Hypothalamus (tissue), 51 donors: Measurements from ENCODE around the gene TRIM47.
A peak's percentile ranks its signal among the peaks of the same experiment; 100 is the strongest.

Experiments
- DNase-seq, 51 donors: peaks; one replicate each; lab custom pipeline; 2025; lab: John Stamatoyannopoulos, UW

Gene TRIM47

DNA sequence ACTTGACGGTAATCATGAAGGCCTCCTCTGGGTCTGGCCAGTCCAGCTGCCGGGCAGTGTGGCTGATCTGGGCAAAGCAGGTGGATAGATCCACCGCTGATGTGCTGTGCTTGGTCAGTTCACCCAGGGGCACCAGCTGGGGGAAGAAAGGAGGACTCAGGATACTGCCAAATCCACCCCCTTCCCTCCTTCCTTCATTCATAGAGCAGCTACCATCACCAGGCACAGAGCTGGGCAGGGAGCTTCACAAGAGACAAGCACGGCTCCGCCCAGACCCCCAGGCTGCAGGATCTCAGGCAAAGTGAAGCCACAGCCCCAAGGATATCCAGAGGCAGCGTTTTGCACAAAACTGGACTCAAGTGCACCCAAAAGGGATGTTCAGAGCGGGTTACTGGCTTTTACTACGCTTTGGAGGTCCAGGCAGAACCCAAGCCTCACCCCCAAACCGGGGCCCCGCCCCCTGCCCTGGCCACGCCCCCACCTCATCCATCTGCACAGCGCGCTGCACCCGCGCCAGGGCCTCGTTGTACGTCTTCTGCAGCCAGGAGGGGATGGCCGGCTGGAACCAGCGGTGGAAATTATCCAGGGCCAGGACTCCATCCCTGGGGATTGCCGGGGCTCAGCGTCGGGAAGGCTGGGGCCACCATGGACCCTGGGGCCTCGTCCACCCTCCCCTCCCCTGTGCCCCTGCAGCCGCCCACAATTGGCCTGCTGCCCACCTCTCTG lies 43.3 kb downstream of the TRIM47 start:
- DNase-seq, result no peak

- DNase-seq, result peak in 23 of 51 donors; percentile 6 to 77 (median 54)
Measured at GRCh38 chr17:75834279-75834920, 44.0 kb downstream of the TRIM47 start.

DNA sequence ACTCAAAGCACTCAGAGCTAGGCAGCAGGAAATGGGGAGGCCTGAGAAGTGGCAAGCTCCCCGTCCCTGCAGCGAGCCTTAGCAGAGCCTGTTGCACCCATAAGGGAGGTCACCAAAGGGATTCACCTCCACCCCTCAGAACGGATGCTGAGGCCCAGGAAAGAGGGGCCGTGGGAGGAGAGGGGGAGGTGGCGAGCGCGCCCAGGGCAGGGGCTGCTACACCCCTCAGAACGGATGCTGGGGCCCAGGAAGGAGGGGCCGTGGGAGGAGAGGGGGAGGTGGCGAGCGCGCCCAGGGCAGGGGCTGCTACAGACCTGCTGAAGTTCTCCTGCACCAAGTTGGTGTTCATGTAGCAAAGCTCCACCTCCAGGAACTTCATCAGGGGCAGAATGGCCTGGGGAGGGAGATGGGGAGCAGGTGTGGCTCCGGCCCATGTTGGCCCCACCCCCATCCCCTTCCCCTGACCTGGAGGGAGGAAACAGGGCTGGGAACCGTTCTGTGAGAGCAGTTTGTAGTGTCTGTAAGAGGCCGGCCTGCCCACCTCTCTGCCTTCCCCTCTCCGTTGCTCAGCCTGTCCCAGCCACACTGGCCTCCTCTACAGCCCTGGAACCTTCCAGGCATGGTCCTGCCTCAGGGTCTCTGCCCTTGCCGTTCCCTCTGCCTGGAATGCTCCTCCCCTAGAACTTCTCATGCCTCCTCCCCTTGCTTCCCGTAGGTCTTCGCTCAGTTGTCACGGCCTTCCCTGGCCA lies 45.6 kb downstream of the TRIM47 start:
- DNase-seq, result no peak

GRCh38 chr17:75832164-75832651 lies 46.2 kb downstream of the TRIM47 start:
- DNase-seq, result peak in 2 of 51 donors; percentile 23 to 41

- no peak for DNase-seq
Measured at GRCh38 chr17:75831032-75831571, 47.3 kb downstream of the TRIM47 start.

DNA sequence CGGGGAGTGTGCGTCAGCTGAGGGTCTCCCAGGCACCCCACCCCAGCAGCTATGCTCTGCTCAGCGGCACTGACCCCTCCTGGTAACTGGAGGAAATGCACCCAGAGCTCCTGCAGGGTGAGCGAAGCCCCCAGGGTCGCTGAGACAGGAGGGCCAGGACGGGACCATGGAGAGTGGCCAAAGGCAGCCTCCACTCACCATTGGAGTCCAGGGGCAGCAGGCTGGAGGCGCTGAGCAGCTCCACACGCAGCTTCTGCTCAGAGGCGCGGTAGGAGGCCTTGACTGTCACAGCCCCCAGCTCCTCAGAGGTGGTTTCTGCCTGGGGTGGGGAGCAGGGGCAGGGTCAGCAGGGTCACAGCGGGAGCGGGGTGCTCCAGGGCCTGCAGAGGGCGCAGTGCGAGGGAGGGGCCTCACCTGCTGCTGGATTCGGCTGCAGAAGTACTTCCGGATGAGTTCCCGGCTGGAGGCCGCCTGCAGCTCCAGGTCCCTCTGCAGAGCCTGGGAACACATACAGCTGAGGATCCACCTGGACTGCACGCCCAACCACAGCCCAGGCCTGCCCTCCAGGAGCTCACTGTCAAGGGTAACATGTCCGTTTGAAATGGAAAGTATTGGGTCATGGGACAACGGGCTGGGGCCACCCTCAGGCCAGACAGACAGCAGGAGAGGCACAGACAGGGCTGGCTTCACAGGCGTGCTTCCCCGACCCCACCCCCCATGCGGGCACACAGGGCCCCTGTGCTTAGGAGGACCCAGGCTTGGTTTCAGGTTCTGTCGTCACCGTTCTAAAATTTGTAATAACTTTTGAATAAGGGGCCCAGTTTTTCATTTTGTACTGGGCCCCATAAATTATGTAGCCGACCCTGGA lies 48.0 kb downstream of the TRIM47 start:
- no peak for DNase-seq

- no peak for DNase-seq
Measured at GRCh38 chr17:75829747-75830146, 48.6 kb downstream of the TRIM47 start.

DNA sequence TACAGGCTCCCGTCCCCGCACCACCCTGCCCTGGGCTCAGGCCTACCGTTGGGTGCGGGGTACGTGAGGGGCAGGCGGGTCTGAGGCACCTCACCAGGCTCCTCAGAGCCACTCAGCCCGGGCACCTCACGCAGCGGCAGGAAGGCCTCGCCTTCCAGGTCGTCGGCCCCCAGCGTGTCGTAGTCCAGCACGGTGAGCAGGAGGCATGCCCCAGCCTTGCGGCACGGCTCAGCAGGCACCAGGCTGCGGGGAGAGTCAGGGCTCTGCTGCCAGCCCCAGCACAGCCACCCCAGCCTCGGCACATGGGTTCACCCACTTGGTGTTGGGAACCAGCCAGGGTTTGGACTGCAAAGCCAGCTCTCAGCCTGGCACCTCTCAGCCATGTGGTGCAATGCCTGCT lies 49.6 kb downstream of the TRIM47 start:
- DNase-seq, result no peak

DNA sequence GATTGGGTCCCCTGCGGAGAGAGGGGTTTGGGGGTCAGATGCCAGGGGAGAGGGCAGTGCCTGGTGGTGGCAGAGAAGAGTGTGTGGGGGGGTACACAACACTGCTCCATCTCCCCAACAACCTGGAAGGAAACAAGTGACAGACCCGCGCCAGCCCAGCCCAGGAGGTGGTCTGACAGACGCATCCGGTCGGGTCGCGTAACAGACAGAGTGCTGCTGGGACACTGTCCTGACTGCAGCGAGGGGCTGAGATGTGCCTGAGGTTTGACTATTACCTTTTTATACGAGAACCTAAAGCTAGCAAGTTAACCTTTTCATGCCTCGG lies 50.3 kb downstream of the TRIM47 start:
- DNase-seq, result no peak

DNA sequence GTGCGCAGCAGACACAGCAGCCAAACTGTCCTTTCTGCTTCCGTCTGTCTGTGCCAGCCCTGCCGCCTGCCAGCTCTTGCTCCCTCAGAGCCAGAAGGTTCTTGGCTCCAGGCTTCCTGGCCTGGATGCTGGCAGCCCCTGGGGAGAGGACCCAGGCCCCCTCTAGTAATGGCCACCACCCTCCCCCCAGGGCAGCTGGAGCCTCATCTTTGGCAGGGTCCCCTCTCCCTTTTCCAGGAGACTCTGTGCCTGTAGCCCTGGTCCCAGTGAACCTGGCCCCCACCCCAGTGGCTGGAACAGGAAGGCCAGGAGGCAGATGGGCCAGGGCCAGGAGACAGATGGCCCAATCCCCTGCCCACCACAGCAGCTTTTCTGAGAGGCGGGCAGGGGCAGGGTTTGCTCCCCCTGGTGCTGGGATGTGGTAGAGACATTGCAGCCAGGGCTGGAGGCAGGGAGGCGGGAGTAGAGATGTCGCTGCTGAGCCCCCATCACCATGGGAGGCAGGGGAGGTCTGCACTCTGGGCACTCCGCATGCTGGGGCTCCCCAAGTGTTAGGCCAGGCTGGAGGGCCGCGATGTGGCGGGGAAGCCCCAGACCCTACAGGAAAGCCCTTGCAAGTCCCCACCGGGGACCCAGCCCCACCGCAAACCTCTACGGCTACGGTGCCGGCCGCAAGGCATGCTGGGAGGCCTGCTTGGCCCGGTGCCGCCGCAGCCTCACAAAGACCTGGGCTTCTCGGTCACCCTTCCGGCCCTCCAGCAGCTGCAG lies 50.9 kb downstream of the TRIM47 start:
- DNase-seq, result peak in 44 of 51 donors; percentile 17 to 87 (median 66)

DNA sequence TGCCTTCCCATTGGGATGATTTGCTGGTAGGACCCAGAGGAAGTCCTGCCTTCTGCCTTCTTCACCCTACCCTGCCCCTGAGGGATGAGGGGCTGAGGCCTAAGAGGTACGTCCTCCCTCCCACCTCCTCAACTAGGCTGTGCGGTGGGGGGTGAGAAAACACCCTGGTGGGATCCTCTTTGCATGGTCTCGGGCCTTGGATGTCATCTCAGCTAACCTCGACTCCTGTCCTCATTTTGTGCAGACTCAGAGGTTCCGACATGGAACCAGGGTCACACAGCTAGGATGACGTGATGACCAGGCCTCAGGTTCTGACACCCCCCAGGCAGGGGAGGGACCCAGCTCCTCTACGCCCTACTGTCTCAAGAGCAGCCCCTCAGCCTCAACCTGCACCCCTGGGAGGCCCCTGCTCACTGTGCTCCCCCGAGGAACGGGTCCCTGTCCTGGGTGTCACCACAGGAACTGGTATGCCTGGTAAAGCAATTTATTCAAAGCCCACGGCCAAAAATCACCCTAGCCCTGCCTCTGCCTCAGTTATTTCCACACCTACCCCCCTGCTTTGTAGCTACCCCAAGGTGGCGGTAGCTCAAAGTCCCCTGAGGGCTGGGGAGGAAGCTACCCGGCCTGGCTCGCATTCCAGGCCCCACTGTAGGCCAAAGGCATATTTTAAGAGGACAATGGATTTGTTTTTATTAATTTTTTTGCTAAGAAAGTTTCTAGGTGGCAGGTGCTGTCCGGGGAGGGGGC lies 51.6 kb downstream of the TRIM47 start:
- no peak for DNase-seq

DNA sequence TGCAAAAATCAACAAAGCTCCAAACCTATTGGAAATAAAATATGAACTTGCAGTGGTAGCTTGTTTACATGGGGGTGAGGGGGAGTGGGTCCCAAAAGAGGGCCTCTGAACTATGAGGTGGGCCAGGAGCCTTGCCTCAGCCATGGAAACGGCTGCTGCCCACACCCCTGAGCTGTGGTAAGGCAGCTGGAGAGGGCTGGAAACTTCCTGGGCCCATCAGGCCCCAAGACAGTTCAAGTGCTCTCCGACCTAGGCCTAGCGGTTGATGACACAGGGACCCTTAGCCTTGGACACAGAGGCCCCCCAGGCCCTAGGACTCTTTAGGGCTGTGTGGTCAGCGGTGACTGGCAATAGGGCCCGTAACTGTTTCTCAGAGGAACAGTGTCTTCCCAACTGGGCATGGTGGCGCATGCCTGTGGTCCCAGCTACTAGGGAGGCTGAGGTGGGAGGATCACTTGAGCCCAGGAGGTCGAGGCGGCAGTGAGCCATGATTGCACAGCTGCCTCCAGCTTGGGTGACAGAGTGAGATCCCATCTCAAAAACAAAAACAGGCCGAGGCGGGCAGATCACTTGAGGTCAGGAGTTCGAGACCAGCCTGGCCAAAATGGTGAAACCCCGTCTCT lies 52.5 kb downstream of the TRIM47 start:
- no peak for DNase-seq

- no peak for DNase-seq
Measured at GRCh38 chr17:75825149-75825552, 53.2 kb downstream of the TRIM47 start.

- DNase-seq, result no peak
Measured at GRCh38 chr17:75824666-75825065, 53.7 kb downstream of the TRIM47 start.
